ACC112 (cell line): ENCODE data around the gene TTYH1.

Experiments
- H2AFZ ChIP-seq: fragments of 200-600 bp; sonication (generic); one replicate; pipeline ENCODE4 v1.6.0; 2017; ENCODE audit warnings: antibody characterized with exemption, low read length; ENCODE audit not compliant: unreplicated experiment
- H3K27ac ChIP-seq: fragments of 200-600 bp; sonication (generic); 2 replicates; pipeline ENCODE4 v1.5.1; 2014; ENCODE audit warnings: low read depth, mild to moderate bottlenecking, antibody characterized with exemption, low read length, moderate library complexity
- H3K27me3 ChIP-seq: fragments of 200-600 bp; sonication (generic); 2 replicates; pipeline ENCODE4 v1.6.1; 2014; ENCODE audit warnings: mild to moderate bottlenecking, antibody characterized with exemption, low read length, moderate library complexity, mixed read lengths; ENCODE audit not compliant: insufficient read depth
- H3K36me3 ChIP-seq: fragments of 200-600 bp; sonication (generic); 2 replicates; pipeline ENCODE4 v1.6.1; 2016; ENCODE audit warnings: mild to moderate bottlenecking, antibody characterized with exemption, low read length, moderate library complexity, mixed read lengths; ENCODE audit not compliant: insufficient read depth
- H3K4me1 ChIP-seq: fragments of 200-600 bp; sonication (generic); one replicate; pipeline ENCODE4 v1.6.1; 2016; ENCODE audit warnings: low read length, mixed read lengths; ENCODE audit not compliant: insufficient read depth, unreplicated experiment, control insufficient read depth
- H3K4me3 ChIP-seq: fragments of 200-600 bp; sonication (generic); 2 replicates; pipeline ENCODE4 v1.5.1; 2014; ENCODE audit warnings: mild to moderate bottlenecking, low read depth, low read length
- H3K79me2 ChIP-seq: fragments of 200-600 bp; sonication (generic); one replicate; pipeline ENCODE4 v1.6.0; 2016; ENCODE audit warnings: low read length; ENCODE audit not compliant: control insufficient read depth, unreplicated experiment, insufficient read depth

TTYH1 gene

GRCh38 chr19:54414156-54414555 lies 1.1 kb upstream of the TTYH1 start:
- no peaks in the 10 kb centered on the region for H3K4me1 ChIP-seq

GRCh38 chr19:54415901-54416673 lies 823 bp downstream of the TTYH1 start:
- Histone ChIP-seq H2AFZ (no peak overlapping the region), H3K4me1 (no peaks in the 10 kb centered on the region), H3K27ac (no peak overlapping the region), H3K4me3 (no peak overlapping the region), H3K27me3 (peaks cover 42% of the 10 kb centered on the region), H3K36me3 (no peaks in the 10 kb centered on the region), H3K79me2 (no peaks in the 10 kb centered on the region)

More at GRCh38 chr19:54414156-54414555, 1.1 kb upstream of the TTYH1 start:
- Histone ChIP-seq H2AFZ (no peak overlapping the region), H3K27me3 (peaks cover 46% of the 10 kb centered on the region), H3K36me3 (no peaks in the 10 kb centered on the region), H3K79me2 (no peaks in the 10 kb centered on the region), H3K4me3 (no peak overlapping the region), H3K27ac (no peak overlapping the region)

- Histone ChIP-seq H3K4me3 (no peak overlapping the region), H3K4me1 (no peaks in the 10 kb centered on the region), H3K36me3 (no peaks in the 10 kb centered on the region)
Observed at GRCh38 chr19:54416695-54417491, 1.6 kb downstream of the TTYH1 start.

GRCh38 chr19:54418030-54418929 lies 3.0 kb downstream of the TTYH1 start:
- no peak overlapping the region for H2AFZ ChIP-seq
- H3K36me3 ChIP-seq = no peaks in the 10 kb centered on the region
- peaks cover 47% of the 10 kb centered on the region for H3K27me3 ChIP-seq
- H3K4me3 ChIP-seq = no peak overlapping the region
- no peak overlapping the region for H3K27ac ChIP-seq
- no peaks in the 10 kb centered on the region for H3K4me1 ChIP-seq
- H3K79me2 ChIP-seq = no peaks in the 10 kb centered on the region

More at GRCh38 chr19:54416695-54417491, 1.6 kb downstream of the TTYH1 start:
- no peak overlapping the region for H2AFZ ChIP-seq
- H3K79me2 ChIP-seq = no peaks in the 10 kb centered on the region
- H3K27me3 ChIP-seq = peaks cover 47% of the 10 kb centered on the region
- H3K27ac ChIP-seq = no peak overlapping the region

- no peaks in the 10 kb centered on the region for H3K79me2 ChIP-seq
- H3K27me3 ChIP-seq = peaks cover 47% of the 10 kb centered on the region
- H3K4me1 ChIP-seq = no peaks in the 10 kb centered on the region
- H3K36me3 ChIP-seq = no peaks in the 10 kb centered on the region
- H3K4me3 ChIP-seq = no peak overlapping the region
- H2AFZ ChIP-seq = no peak overlapping the region
- H3K27ac ChIP-seq = no peak overlapping the region
Observed at GRCh38 chr19:54418930-54419800, 3.9 kb downstream of the TTYH1 start.

- Histone ChIP-seq H3K27ac (no peak overlapping the region), H3K4me3 (no peak overlapping the region), H3K36me3 (no peaks in the 10 kb centered on the region), H3K79me2 (no peaks in the 10 kb centered on the region), H3K4me1 (no peaks in the 10 kb centered on the region), H2AFZ (no peak overlapping the region), H3K27me3 (peaks cover 38% of the 10 kb centered on the region)
Observed at GRCh38 chr19:54420068-54420382, 4.8 kb downstream of the TTYH1 start.

- no peak overlapping the region for H3K4me3 ChIP-seq
- H3K27ac ChIP-seq = no peak overlapping the region
- no peak overlapping the region for H2AFZ ChIP-seq
Observed at GRCh38 chr19:54420383-54421168, 5.3 kb downstream of the TTYH1 start.

GRCh38 chr19:54421169-54421516 lies 5.9 kb downstream of the TTYH1 start:
- H2AFZ ChIP-seq = no peak overlapping the region
- H3K4me1 ChIP-seq = no peaks in the 10 kb centered on the region
- H3K4me3 ChIP-seq = no peak overlapping the region
- no peaks in the 10 kb centered on the region for H3K36me3 ChIP-seq
- no peak overlapping the region for H3K27ac ChIP-seq
- H3K27me3 ChIP-seq = peaks cover 29% of the 10 kb centered on the region
- H3K79me2 ChIP-seq = no peaks in the 10 kb centered on the region

More at GRCh38 chr19:54420383-54421168, 5.3 kb downstream of the TTYH1 start:
- Histone ChIP-seq H3K27me3 (peaks cover 34% of the 10 kb centered on the region), H3K79me2 (no peaks in the 10 kb centered on the region), H3K36me3 (no peaks in the 10 kb centered on the region), H3K4me1 (no peaks in the 10 kb centered on the region)

GRCh38 chr19:54421521-54421920 lies 6.3 kb downstream of the TTYH1 start:
- no peak overlapping the region for H3K27ac ChIP-seq
- no peak overlapping the region for H2AFZ ChIP-seq
- no peaks in the 10 kb centered on the region for H3K79me2 ChIP-seq
- no peaks in the 10 kb centered on the region for H3K4me1 ChIP-seq
- H3K27me3 ChIP-seq = peaks cover 25% of the 10 kb centered on the region; the same call in 1 of the 2 replicates
- H3K36me3 ChIP-seq = no peaks in the 10 kb centered on the region
- no peak overlapping the region for H3K4me3 ChIP-seq
